ENCODE measurements around the gene NRXN3.

NRXN3 gene

GRCh38 chr14:79404874-79405511, 1234.8 kb downstream of the NRXN3 start:
- Histone ChIP-seq H3K27me3 (ENCODE audit: control insufficient read depth, insufficient read depth, low read length) (no peaks in the 10 kb centered on the region), H3K4me1 (ENCODE audit: control insufficient read depth, insufficient read depth, low read length) (no peaks in the 10 kb centered on the region), H3K4me2 (ENCODE audit: low read length) (no peak overlapping the region), H3K4me3 (ENCODE audit: low read length) (no peak overlapping the region), H3K9ac (ENCODE audit: low read depth, low read length) (no peak overlapping the region), H3K36me3 (ENCODE audit: insufficient read depth, low read length) (no peaks in the 10 kb centered on the region), H3K9me3 (replicated peaks; ENCODE audit: low read length) (no peaks in the 10 kb centered on the region)

- H3K36me3 ChIP-seq (ENCODE audit: insufficient read depth, low read length) = no peaks in the 10 kb centered on the region
- H3K4me2 ChIP-seq (ENCODE audit: low read length) = no peak overlapping the region
- no peaks in the 10 kb centered on the region for H3K27me3 ChIP-seq (ENCODE audit: control insufficient read depth, insufficient read depth, low read length)
- H3K9ac ChIP-seq (ENCODE audit: low read depth, low read length) = no peak overlapping the region
- H3K9me3 ChIP-seq (replicated peaks; ENCODE audit: low read length) = no peaks in the 10 kb centered on the region
- no peaks in the 10 kb centered on the region for H3K4me1 ChIP-seq (ENCODE audit: control insufficient read depth, insufficient read depth, low read length)
- H3K4me3 ChIP-seq (ENCODE audit: low read length) = no peak overlapping the region
Measured at GRCh38 chr14:79405512-79405910, 1235.3 kb downstream of the NRXN3 start.

DNA sequence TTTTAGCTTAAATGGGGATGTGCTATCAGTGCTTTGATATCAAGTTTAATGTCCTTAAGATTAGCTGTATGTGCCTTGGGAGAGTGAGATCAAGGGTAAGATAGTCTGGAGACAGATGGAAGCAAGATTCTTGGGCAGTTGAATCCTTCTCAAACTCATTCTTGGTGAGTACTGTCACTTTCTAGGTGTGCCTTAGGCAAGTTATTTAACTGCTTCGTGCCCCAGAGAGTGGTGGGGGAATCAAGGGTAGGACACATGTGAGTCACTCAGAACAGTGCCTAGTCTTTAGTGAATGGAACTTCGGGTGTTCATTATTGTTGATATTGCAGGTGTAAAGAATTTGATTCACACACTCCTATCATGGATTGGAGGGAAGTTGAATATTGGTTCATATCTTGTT, 1237.4 kb downstream of the NRXN3 start:
- Histone ChIP-seq H3K27me3 (ENCODE audit: control insufficient read depth, insufficient read depth, low read length) (no peaks in the 10 kb centered on the region), H3K4me2 (ENCODE audit: low read length) (no peak overlapping the region), H3K4me1 (ENCODE audit: control insufficient read depth, insufficient read depth, low read length) (peaks cover 15% of the 10 kb centered on the region), H3K36me3 (ENCODE audit: insufficient read depth, low read length) (no peaks in the 10 kb centered on the region), H3K9ac (ENCODE audit: low read depth, low read length) (no peak overlapping the region), H3K9me3 (replicated peaks; ENCODE audit: low read length) (no peaks in the 10 kb centered on the region), H3K4me3 (ENCODE audit: low read length) (no peak overlapping the region)

GRCh38 chr14:79408696-79409095, 1238.5 kb downstream of the NRXN3 start:
- Histone ChIP-seq H3K27me3 (ENCODE audit: control insufficient read depth, insufficient read depth, low read length) (no peaks in the 10 kb centered on the region), H3K9me3 (replicated peaks; ENCODE audit: low read length) (no peaks in the 10 kb centered on the region), H3K4me1 (ENCODE audit: control insufficient read depth, insufficient read depth, low read length) (peaks cover 19% of the 10 kb centered on the region), H3K4me3 (ENCODE audit: low read length) (no peak overlapping the region), H3K36me3 (ENCODE audit: insufficient read depth, low read length) (no peaks in the 10 kb centered on the region), H3K9ac (ENCODE audit: low read depth, low read length) (no peak overlapping the region), H3K4me2 (ENCODE audit: low read length) (no peak overlapping the region)

DNA sequence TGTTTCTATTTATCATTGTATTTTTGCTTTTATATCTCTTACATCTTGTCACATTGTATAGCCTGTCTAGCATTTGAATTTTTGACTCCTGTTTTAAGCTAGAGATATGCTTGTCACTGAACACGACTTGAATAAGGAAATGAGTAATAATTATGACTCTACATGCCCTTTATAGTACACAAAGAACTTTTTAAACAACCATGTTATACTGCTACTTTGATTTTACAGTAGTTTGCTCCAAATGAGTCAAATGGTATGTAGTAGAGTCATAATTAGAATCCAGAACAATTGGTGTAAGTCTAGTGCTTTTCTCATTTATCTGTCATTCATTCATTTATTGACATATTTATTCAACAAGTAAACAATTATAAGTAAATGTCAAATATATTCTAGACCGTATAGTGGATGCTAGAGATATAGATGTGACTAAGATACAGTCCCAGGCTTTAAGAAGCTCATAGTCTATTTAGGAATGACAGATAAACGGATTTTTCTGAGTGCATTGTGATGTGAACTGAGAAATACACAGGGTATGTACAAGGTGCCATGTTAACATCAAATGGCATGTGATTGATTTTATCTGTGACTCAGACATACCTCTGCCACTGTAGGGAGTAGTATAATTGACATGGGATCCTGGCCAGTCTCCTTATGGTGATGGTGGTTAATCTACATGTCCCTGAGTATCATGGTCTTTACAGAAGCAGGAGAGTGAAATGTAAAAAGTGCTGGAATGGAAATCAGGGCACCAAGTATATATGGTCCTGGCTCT, 1241.4 kb downstream of the NRXN3 start:
- no peaks in the 10 kb centered on the region for H3K36me3 ChIP-seq (ENCODE audit: insufficient read depth, low read length)
- H3K4me1 ChIP-seq (ENCODE audit: control insufficient read depth, insufficient read depth, low read length) = peaks cover 19% of the 10 kb centered on the region
- no peaks in the 10 kb centered on the region for H3K27me3 ChIP-seq (ENCODE audit: control insufficient read depth, insufficient read depth, low read length)
- H3K4me3 ChIP-seq (ENCODE audit: low read length) = no peak overlapping the region
- no peak overlapping the region for H3K9ac ChIP-seq (ENCODE audit: low read depth, low read length)
- no peak overlapping the region for H3K4me2 ChIP-seq (ENCODE audit: low read length)
- no peaks in the 10 kb centered on the region for H3K9me3 ChIP-seq (replicated peaks; ENCODE audit: low read length)

GRCh38 chr14:79412822-79413221, 1242.6 kb downstream of the NRXN3 start:
- Histone ChIP-seq H3K27me3 (ENCODE audit: control insufficient read depth, insufficient read depth, low read length) (no peaks in the 10 kb centered on the region), H3K9me3 (replicated peaks; ENCODE audit: low read length) (no peaks in the 10 kb centered on the region), H3K4me3 (ENCODE audit: low read length) (no peak overlapping the region), H3K4me1 (ENCODE audit: control insufficient read depth, insufficient read depth, low read length) (peaks cover 21% of the 10 kb centered on the region), H3K4me2 (ENCODE audit: low read length) (no peak overlapping the region), H3K36me3 (ENCODE audit: insufficient read depth, low read length) (no peaks in the 10 kb centered on the region), H3K9ac (ENCODE audit: low read depth, low read length) (no peak overlapping the region)

GRCh38 chr14:79413734-79414428, 1243.7 kb downstream of the NRXN3 start:
- no peaks in the 10 kb centered on the region for H3K9me3 ChIP-seq (replicated peaks; ENCODE audit: low read length)
- no peak overlapping the region for H3K9ac ChIP-seq (ENCODE audit: low read depth, low read length)
- peaks cover 25% of the 10 kb centered on the region for H3K4me1 ChIP-seq (ENCODE audit: control insufficient read depth, insufficient read depth, low read length)
- no peaks in the 10 kb centered on the region for H3K27me3 ChIP-seq (ENCODE audit: control insufficient read depth, insufficient read depth, low read length)
- H3K4me2 ChIP-seq (ENCODE audit: low read length) = no peak overlapping the region
- H3K36me3 ChIP-seq (ENCODE audit: insufficient read depth, low read length) = no peaks in the 10 kb centered on the region
- no peak overlapping the region for H3K4me3 ChIP-seq (ENCODE audit: low read length)

DNA sequence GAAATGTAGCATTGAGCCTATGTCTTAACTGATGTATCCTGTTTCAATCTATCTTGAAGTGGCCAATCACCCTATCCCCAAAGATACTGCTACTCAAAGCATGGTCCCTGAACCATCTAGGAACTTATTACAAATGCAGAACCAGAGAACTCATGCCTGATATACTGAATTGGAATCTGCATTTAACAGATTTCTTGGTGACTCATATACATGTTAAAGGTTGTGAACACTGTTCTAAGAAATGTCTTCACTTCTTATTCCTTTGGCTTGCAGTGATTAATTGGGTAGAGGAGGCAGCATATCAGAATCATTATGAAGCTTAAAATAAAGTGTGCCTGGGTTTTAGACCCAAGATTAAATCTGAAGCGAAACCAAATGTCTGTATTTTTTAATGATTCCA, 1245.6 kb downstream of the NRXN3 start:
- Histone ChIP-seq H3K27me3 (ENCODE audit: control insufficient read depth, insufficient read depth, low read length) (no peaks in the 10 kb centered on the region), H3K9ac (ENCODE audit: low read depth, low read length) (no peak overlapping the region), H3K9me3 (replicated peaks; ENCODE audit: low read length) (no peaks in the 10 kb centered on the region), H3K36me3 (ENCODE audit: insufficient read depth, low read length) (no peaks in the 10 kb centered on the region), H3K4me3 (ENCODE audit: low read length) (no peak overlapping the region), H3K4me2 (ENCODE audit: low read length) (no peak overlapping the region), H3K4me1 (ENCODE audit: control insufficient read depth, insufficient read depth, low read length) (peaks cover 25% of the 10 kb centered on the region)

- Histone ChIP-seq H3K9me3 (replicated peaks; ENCODE audit: low read length) (no peaks in the 10 kb centered on the region), H3K27me3 (ENCODE audit: control insufficient read depth, insufficient read depth, low read length) (no peaks in the 10 kb centered on the region), H3K4me1 (ENCODE audit: control insufficient read depth, insufficient read depth, low read length) (peaks cover 7% of the 10 kb centered on the region), H3K36me3 (ENCODE audit: insufficient read depth, low read length) (no peaks in the 10 kb centered on the region), H3K4me2 (ENCODE audit: low read length) (no peak overlapping the region), H3K9ac (ENCODE audit: low read depth, low read length) (no peak overlapping the region), H3K4me3 (ENCODE audit: low read length) (no peak overlapping the region)
Measured at GRCh38 chr14:79417961-79418360, 1247.8 kb downstream of the NRXN3 start.

DNA sequence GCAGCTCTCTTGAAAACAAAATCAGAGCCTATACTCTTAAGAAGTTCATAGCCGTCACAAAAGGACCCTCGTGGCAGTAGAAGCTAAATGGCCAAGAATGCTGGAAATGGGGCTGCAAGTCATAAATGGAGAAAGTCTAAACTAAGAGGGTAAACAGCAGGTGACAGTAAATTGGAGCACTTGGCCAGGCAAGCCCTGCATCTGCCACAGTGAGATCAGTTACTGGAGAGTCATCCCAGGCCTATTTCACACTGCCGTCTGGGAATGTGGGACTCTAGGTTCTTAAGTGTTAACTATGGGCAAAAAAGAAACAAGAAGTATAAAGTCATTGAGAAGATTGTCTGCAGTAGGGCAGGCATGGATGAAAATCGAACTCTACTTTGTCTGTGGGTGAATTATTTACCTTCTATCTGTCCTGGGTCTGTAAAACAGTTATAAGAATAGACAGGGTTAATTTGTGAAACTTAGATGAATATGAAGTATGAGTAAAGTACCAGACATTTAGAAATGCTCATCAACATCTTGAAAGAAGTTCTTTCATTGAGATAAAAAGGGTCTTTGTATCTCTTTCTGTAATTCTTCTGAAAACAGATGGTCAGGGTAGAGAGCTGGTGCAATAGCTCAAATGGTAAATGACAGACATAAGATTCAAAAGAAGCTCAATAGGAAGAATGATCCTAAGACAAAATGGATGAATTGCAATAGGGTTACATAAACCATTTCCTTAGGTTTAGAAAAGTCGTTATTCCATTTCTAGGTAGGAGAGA, 1248.7 kb downstream of the NRXN3 start:
- H3K36me3 ChIP-seq (ENCODE audit: insufficient read depth, low read length) = no peaks in the 10 kb centered on the region
- no peak overlapping the region for H3K4me2 ChIP-seq (ENCODE audit: low read length)
- no peak overlapping the region for H3K4me3 ChIP-seq (ENCODE audit: low read length)
- H3K9me3 ChIP-seq (replicated peaks; ENCODE audit: low read length) = no peaks in the 10 kb centered on the region
- no peak overlapping the region for H3K9ac ChIP-seq (ENCODE audit: low read depth, low read length)
- H3K27me3 ChIP-seq (ENCODE audit: control insufficient read depth, insufficient read depth, low read length) = no peaks in the 10 kb centered on the region
- peaks cover 5% of the 10 kb centered on the region for H3K4me1 ChIP-seq (ENCODE audit: control insufficient read depth, insufficient read depth, low read length)

DNA sequence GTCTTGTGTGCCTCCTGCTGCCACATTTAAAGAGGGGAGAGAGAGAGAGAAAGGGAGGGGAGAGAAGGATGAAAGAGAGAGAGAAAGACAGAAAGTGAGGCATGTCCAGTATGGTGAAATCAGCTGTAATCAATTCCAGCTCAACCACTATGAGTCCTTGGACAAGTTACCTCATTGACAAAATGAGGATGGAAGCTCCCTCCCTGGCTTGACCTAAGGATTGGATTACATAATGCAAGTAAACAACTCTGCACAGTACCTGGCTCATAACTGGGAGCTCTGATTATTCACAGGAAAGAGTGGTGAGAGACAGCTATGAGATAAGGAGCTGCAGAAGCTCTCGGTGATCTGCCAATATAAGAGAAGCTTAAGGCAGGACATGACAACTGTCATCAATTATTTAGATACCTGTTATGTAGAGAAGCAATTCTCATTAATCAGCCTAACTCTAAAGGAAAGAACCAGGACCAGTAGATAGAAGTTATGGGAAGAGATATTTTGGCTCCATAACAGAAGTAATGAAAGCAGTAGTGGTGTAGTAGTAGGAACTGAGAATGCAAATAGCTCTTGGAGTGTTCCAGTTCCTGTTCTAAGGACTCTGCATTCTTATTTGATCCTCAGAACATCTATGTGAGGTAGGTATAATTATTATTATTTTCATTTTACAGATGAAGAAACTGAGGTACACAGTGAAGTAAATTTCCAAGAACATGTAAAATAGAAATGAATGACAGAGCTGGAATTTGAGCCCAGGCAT, 1249.6 kb downstream of the NRXN3 start:
- H3K36me3 ChIP-seq (ENCODE audit: insufficient read depth, low read length) = no peaks in the 10 kb centered on the region
- no peaks in the 10 kb centered on the region for H3K9me3 ChIP-seq (replicated peaks; ENCODE audit: low read length)
- no peak overlapping the region for H3K9ac ChIP-seq (ENCODE audit: low read depth, low read length)
- H3K4me1 ChIP-seq (ENCODE audit: control insufficient read depth, insufficient read depth, low read length) = peaks cover 5% of the 10 kb centered on the region
- no peaks in the 10 kb centered on the region for H3K27me3 ChIP-seq (ENCODE audit: control insufficient read depth, insufficient read depth, low read length)
- H3K4me2 ChIP-seq (ENCODE audit: low read length) = no peak overlapping the region
- no peak overlapping the region for H3K4me3 ChIP-seq (ENCODE audit: low read length)
